ENCODE data around the gene DIP2C.

GRCh38 chr10:606762-607544, 82.5 kb downstream of the DIP2C start:
- no peak for TF ChIP-seq CTCF (IDR thresholded peaks at IDR 0.05)
- TF ChIP-seq POLR2A (IDR thresholded peaks at IDR 0.05): no peak
